ENCODE results near the gene TNXB.
"Not testable (repeated sequence)": the region's sequence is repeated elsewhere in the genome, so short reads cannot be mapped to it uniquely, and the experiment has no call there.

Gene TNXB

GRCh38 chr6:32083812-32084768, 25.0 kb downstream of the TNXB start:
- no peak for DNase-seq (ENCODE audit: low read depth)

- no peak for DNase-seq (ENCODE audit: low read depth)
These were observed 26.2 kb downstream of the TNXB start for GRCh38 chr6:32082935-32083334.

- DNase-seq (ENCODE audit: low read depth), result no peak
These were observed 26.7 kb downstream of the TNXB start for GRCh38 chr6:32082478-32082877.

- no peak for DNase-seq (ENCODE audit: low read depth)
These were observed 27.8 kb downstream of the TNXB start for GRCh38 chr6:32081168-32081990.

- no peak for DNase-seq (ENCODE audit: low read depth)
These were observed 29.4 kb downstream of the TNXB start for GRCh38 chr6:32079566-32080290.

GRCh38 chr6:32076321-32076809, 32.8 kb downstream of the TNXB start:
- no peak for DNase-seq (ENCODE audit: low read depth)

GRCh38 chr6:32075781-32076180, 33.4 kb downstream of the TNXB start:
- no peak for DNase-seq (ENCODE audit: low read depth)

GRCh38 chr6:32074996-32075532, 34.1 kb downstream of the TNXB start:
- no peak for DNase-seq (ENCODE audit: low read depth)

- no peak for DNase-seq (ENCODE audit: low read depth)
These were observed 35.5 kb downstream of the TNXB start for GRCh38 chr6:32073613-32074012.

GRCh38 chr6:32073101-32073500, 36.0 kb downstream of the TNXB start:
- no peak for DNase-seq (ENCODE audit: low read depth)

GRCh38 chr6:32070814-32071543, 38.2 kb downstream of the TNXB start:
- DNase-seq (ENCODE audit: low read depth), result no peak

- DNase-seq (ENCODE audit: low read depth), result no peak
These were observed 39.1 kb downstream of the TNXB start for GRCh38 chr6:32069878-32070515.

GRCh38 chr6:32069460-32069859, 39.7 kb downstream of the TNXB start:
- DNase-seq (ENCODE audit: low read depth), result no peak

- DNase-seq (ENCODE audit: low read depth), result no peak
These were observed 40.3 kb downstream of the TNXB start for GRCh38 chr6:32068867-32069266.

GRCh38 chr6:32068315-32068714, 40.8 kb downstream of the TNXB start:
- DNase-seq (ENCODE audit: low read depth), result not testable (repeated sequence)

- not testable (repeated sequence) for DNase-seq (ENCODE audit: low read depth)
These were observed 41.6 kb downstream of the TNXB start for GRCh38 chr6:32067521-32067920.

- no peak for DNase-seq (ENCODE audit: low read depth)
These were observed 44.4 kb downstream of the TNXB start for GRCh38 chr6:32064706-32065105.

GRCh38 chr6:32060966-32061655, 48.0 kb downstream of the TNXB start:
- DNase-seq (ENCODE audit: low read depth), result no peak

- DNase-seq (ENCODE audit: low read depth), result no peak
These were observed 50.6 kb downstream of the TNXB start for GRCh38 chr6:32058511-32058963.

GRCh38 chr6:32057966-32058365, 51.2 kb downstream of the TNXB start:
- no peak for DNase-seq (ENCODE audit: low read depth)
